H9 (cell line): ENCODE measurements around the gene OPRPN. TPM values are rescaled to one million over a fixed set of nuclear protein-coding genes. Genes with fewer than 3 reads are reported as not detected.

Experiments used
- DNase-seq: peaks from one replicate; pipeline ENCODE4 v3.0.0-alpha.2; 2017
- H2AFZ ChIP-seq: one replicate; pipeline ENCODE4 v1.6.1; 2013; ENCODE audit warnings: mild to moderate bottlenecking, low read length, control low read depth, moderate library complexity
- H2AK5ac ChIP-seq: 2 replicates; pipeline ENCODE4 v1.6.1; 2013; ENCODE audit warnings: low read length, control low read depth, mixed read lengths; ENCODE audit not compliant: insufficient read length
- H2BK120ac ChIP-seq: one replicate; pipeline ENCODE4 v1.6.1; 2013; ENCODE audit warnings: low read depth, mild to moderate bottlenecking, low read length, control low read depth, inconsistent platforms; ENCODE audit not compliant: poor library complexity, severe bottlenecking
- H2BK12ac ChIP-seq: 2 replicates; pipeline ENCODE4 v1.6.1; 2013; ENCODE audit warnings: low read length, control low read depth, mixed read lengths, low read depth; ENCODE audit not compliant: insufficient read length
- H2BK15ac ChIP-seq: 2 replicates; pipeline ENCODE4 v1.6.1; 2013; ENCODE audit warnings: low read depth, low read length, control low read depth
- H2BK20ac ChIP-seq: one replicate; pipeline ENCODE4 v1.6.1; 2013; ENCODE audit warnings: low read depth, mild to moderate bottlenecking, low read length, control low read depth, inconsistent platforms; ENCODE audit not compliant: poor library complexity, severe bottlenecking
- H2BK5ac ChIP-seq: 2 replicates; pipeline ENCODE4 v1.6.1; 2013; ENCODE audit warnings: low read length, control low read depth, mixed read lengths; ENCODE audit not compliant: insufficient read length
- H3K14ac ChIP-seq: 2 replicates; pipeline ENCODE4 v1.6.1; 2013; ENCODE audit warnings: low read length, control low read depth; ENCODE audit not compliant: insufficient read depth
- H3K18ac ChIP-seq: 2 replicates; pipeline ENCODE4 v1.6.1; 2013; ENCODE audit warnings: low read depth, mild to moderate bottlenecking, mixed read lengths, low read length, control low read depth; ENCODE audit not compliant: insufficient read length
- H3K23ac ChIP-seq: 2 replicates; pipeline ENCODE4 v1.6.1; 2013; ENCODE audit warnings: low read length, control low read depth, mixed read lengths, low read depth; ENCODE audit not compliant: insufficient read length
- H3K23me2 ChIP-seq: 2 replicates; pipeline ENCODE4 v1.6.1; 2013; ENCODE audit warnings: low read depth, mild to moderate bottlenecking, mixed read lengths, low read length, control low read depth; ENCODE audit not compliant: insufficient read length, poor library complexity, severe bottlenecking
- H3K27ac ChIP-seq: 2 replicates; pipeline ENCODE4 v1.5.1; 2013; ENCODE audit warnings: low read length, control low read depth, mixed read lengths, low read depth; ENCODE audit not compliant: insufficient read length
- H3K27me3 ChIP-seq: 2 replicates; pipeline ENCODE4 v1.6.1; 2013; ENCODE audit warnings: low read length, control low read depth, inconsistent platforms; ENCODE audit not compliant: insufficient read depth
- H3K4ac ChIP-seq: 2 replicates; pipeline ENCODE4 v1.6.1; 2013; ENCODE audit warnings: low read depth, mild to moderate bottlenecking, control low read depth, inconsistent platforms, low read length, moderate library complexity
- H3K4me1 ChIP-seq: 2 replicates; pipeline ENCODE4 v1.6.1; 2013; ENCODE audit warnings: low read length, control low read depth, inconsistent platforms; ENCODE audit not compliant: insufficient read depth
- H3K4me2 ChIP-seq: 2 replicates; pipeline ENCODE4 v1.6.1; 2013; ENCODE audit warnings: low read length, control low read depth, mixed read lengths; ENCODE audit not compliant: insufficient read length, insufficient read depth
- H3K56ac ChIP-seq: 2 replicates; pipeline ENCODE4 v1.6.1; 2013; ENCODE audit warnings: low read depth, mild to moderate bottlenecking, mixed read lengths, low read length, control low read depth; ENCODE audit not compliant: insufficient read length
- H3K79me1 ChIP-seq: 2 replicates; pipeline ENCODE4 v1.6.1; 2013; ENCODE audit warnings: low read depth, mild to moderate bottlenecking, moderate library complexity, low read length, control low read depth, inconsistent platforms; ENCODE audit not compliant: insufficient read depth, poor library complexity, severe bottlenecking
- H3K79me2 ChIP-seq: 2 replicates; pipeline ENCODE4 v1.6.1; 2013; ENCODE audit warnings: low read length, control low read depth, inconsistent platforms; ENCODE audit not compliant: insufficient read depth
- H3K9ac ChIP-seq: 2 replicates; pipeline ENCODE4 v1.6.1; 2013; ENCODE audit warnings: low read length, control low read depth, mixed read lengths; ENCODE audit not compliant: insufficient read length; ENCODE audit errors: extremely low read depth
- H3K9me3 ChIP-seq: one replicate; pipeline ENCODE4 v1.6.1; 2013; ENCODE audit warnings: low read depth, low read length, inconsistent platforms; ENCODE audit not compliant: control insufficient read depth
- H3T11ph ChIP-seq: one replicate; pipeline ENCODE4 v1.6.1; 2013; ENCODE audit warnings: mild to moderate bottlenecking, low read length, control low read depth, inconsistent platforms
- H4K20me1 ChIP-seq: one replicate; pipeline ENCODE4 v1.6.1; 2013; ENCODE audit not compliant: control insufficient read depth, insufficient read length, insufficient read depth
- H4K5ac ChIP-seq: 2 replicates; pipeline ENCODE4 v1.6.1; 2013; ENCODE audit warnings: low read depth, mild to moderate bottlenecking, mixed read lengths, low read length, control low read depth; ENCODE audit not compliant: insufficient read length
- H4K8ac ChIP-seq: replicated peaks from 2 replicates; pipeline ENCODE4 v1.6.1; 2013; ENCODE audit warnings: low read length, control low read depth, mixed read lengths, low read depth; ENCODE audit not compliant: insufficient read length
- H4K91ac ChIP-seq: 2 replicates; pipeline ENCODE4 v1.6.1; 2013; ENCODE audit warnings: low read depth, mild to moderate bottlenecking, moderate library complexity, mixed read lengths, low read length, control low read depth; ENCODE audit not compliant: insufficient read length
- H3K27ac Mint-ChIP-seq, 3 experiments: 2 replicates in 2 of 3; 3 replicates in 1 of 3; pipeline ENCODE4 v1.8.0; 2020 to 2021; ENCODE audit warnings: mixed read lengths in 3 of 3, mild to moderate bottlenecking in 1 of 3, moderate library complexity in 1 of 3
- H3K27me3 Mint-ChIP-seq: 2 replicates; pipeline ENCODE4 v1.8.0; 2021; ENCODE audit warnings: low read depth, mild to moderate bottlenecking, moderate library complexity, mixed read lengths
- H3K36me3 Mint-ChIP-seq, 3 experiments: 2 replicates in 2 of 3; 3 replicates in 1 of 3; pipeline ENCODE4 v1.8.0; 2020 to 2021; ENCODE audit warnings: low read depth in 3 of 3, mixed read lengths in 3 of 3; ENCODE audit not compliant: insufficient read depth in 1 of 3
- H3K4me1 Mint-ChIP-seq, 2 experiments: 2 replicates each; pipeline ENCODE4 v1.8.0; 2020; ENCODE audit warnings: mixed read lengths in 2 of 2
- H3K4me3 Mint-ChIP-seq, 2 experiments: 2 replicates in 1 of 2; 3 replicates in 1 of 2; pipeline ENCODE4 v1.8.0; 2020 to 2021; ENCODE audit warnings: mild to moderate bottlenecking in 2 of 2, mixed read lengths in 2 of 2, moderate library complexity in 1 of 2
- H3K9me3 Mint-ChIP-seq, 2 experiments: 2 replicates in 1 of 2; 3 replicates in 1 of 2; pipeline ENCODE4 v1.8.0; 2020; ENCODE audit warnings: mild to moderate bottlenecking in 2 of 2, mixed read lengths in 2 of 2, moderate library complexity in 1 of 2
- total RNA-seq: library from RNA; stranded (reverse); gene quantifications from 2 replicates; pipeline ENCODE4 v1.2.1, GENCODE V29; 2021
- TF ChIP-seq, protein P1 (sequence below): fragments of 200-600 bp; sonication (generic); conservative IDR thresholded peaks from 3 replicates; pipeline ENCODE4 v1.8.0; 2021; ENCODE audit warnings: antibody characterized with exemption, mild to moderate bottlenecking

Gene OPRPN
- total RNA-seq, 1 experiment from 2014 or later = not detected

DNA sequence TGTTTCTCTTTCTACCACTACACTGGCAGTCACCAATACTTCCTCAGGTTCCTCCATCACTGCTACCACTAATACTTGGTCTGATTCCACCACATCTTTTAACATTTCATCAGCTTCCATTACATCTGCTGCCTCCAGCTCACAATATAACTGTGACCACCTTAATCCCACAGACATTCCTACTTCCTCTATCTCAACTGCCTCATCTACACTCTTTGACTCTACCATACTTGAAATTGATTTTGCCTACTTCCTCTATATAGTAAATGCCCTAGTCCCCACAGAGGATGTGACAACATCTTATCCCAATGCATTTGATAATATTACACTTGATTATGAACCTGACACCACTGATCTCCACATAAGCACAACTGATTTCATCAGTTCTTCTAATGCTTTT, 29.0 kb downstream of the OPRPN start:
- H2BK15ac ChIP-seq = no peak overlapping the region
- H4K91ac ChIP-seq = no peak overlapping the region
- H3K18ac ChIP-seq = no peak overlapping the region
- Mint-ChIP-seq H3K4me1 (no peaks in the 10 kb centered on the region), H3K9me3 (peaks cover 26 to 28% of the 10 kb centered on the region in 2 experiments), H3K27me3 (peaks cover 2% of the 10 kb centered on the region; the same call in 1 of the 2 replicates), H3K4me3 (no peak overlapping the region), H3K27ac (no peak overlapping the region), H3K36me3 (peaks cover 9 to 15% (median 12%) of the 10 kb centered on the region in 3 experiments; a peak in 6 of 7 replicates)
- no peak overlapping the region for H3K4ac ChIP-seq
- no peaks in the 10 kb centered on the region for H4K20me1 ChIP-seq
- H3K27me3 ChIP-seq = no peaks in the 10 kb centered on the region
- no peak overlapping the region for H4K5ac ChIP-seq
- no peak overlapping the region for H2BK120ac ChIP-seq
- no peak overlapping the region for H3K56ac ChIP-seq
- no peaks in the 10 kb centered on the region for H3K79me2 ChIP-seq
- H3K4me1 ChIP-seq = no peaks in the 10 kb centered on the region
- no peaks in the 10 kb centered on the region for H3K23me2 ChIP-seq
- no peak for DNase-seq
- TF ChIP-seq, protein P1, sequence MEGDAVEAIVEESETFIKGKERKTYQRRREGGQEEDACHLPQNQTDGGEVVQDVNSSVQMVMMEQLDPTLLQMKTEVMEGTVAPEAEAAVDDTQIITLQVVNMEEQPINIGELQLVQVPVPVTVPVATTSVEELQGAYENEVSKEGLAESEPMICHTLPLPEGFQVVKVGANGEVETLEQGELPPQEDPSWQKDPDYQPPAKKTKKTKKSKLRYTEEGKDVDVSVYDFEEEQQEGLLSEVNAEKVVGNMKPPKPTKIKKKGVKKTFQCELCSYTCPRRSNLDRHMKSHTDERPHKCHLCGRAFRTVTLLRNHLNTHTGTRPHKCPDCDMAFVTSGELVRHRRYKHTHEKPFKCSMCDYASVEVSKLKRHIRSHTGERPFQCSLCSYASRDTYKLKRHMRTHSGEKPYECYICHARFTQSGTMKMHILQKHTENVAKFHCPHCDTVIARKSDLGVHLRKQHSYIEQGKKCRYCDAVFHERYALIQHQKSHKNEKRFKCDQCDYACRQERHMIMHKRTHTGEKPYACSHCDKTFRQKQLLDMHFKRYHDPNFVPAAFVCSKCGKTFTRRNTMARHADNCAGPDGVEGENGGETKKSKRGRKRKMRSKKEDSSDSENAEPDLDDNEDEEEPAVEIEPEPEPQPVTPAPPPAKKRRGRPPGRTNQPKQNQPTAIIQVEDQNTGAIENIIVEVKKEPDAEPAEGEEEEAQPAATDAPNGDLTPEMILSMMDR = no peak
- no peak overlapping the region for H3K9ac ChIP-seq
- no peak overlapping the region for H2AFZ ChIP-seq
- no peak overlapping the region for H3K27ac ChIP-seq
- no peak overlapping the region for H2BK12ac ChIP-seq
- H3K14ac ChIP-seq = no peak overlapping the region
- no peaks in the 10 kb centered on the region for H3K9me3 ChIP-seq
- no peak overlapping the region for H2BK5ac ChIP-seq
- H2BK20ac ChIP-seq = no peak overlapping the region
- no peak overlapping the region for H3T11ph ChIP-seq
- no peak overlapping the region for H3K4me2 ChIP-seq
- H2AK5ac ChIP-seq = no peak overlapping the region
- H3K23ac ChIP-seq = no peak overlapping the region
- H3K79me1 ChIP-seq = no peaks in the 10 kb centered on the region
- no peak overlapping the region for H4K8ac ChIP-seq
